Fibroblast of villous mesenchyme (primary cell): ENCODE results near the gene RBBP7. TPM values are rescaled to one million over a fixed set of nuclear protein-coding genes. Genes with fewer than 3 reads are reported as not detected.

Experiments
- DNase-seq: peaks from one replicate; pipeline ENCODE4 v3.0.0-alpha.2; 2010; ENCODE audit warnings: low read depth
- H3K4me3 ChIP-seq: 2 replicates; pipeline ENCODE4 v1.5.1; 2011; ENCODE audit warnings: low read depth, mild to moderate bottlenecking, low read length
- total RNA-seq: library from RNA; depleted of rRNA; stranded (reverse); fragments of >200 nt; gene quantifications from 2 replicates; pipeline ENCODE4 v1.2.3, GENCODE V29; 2012
- TF ChIP-seq, protein P1 (sequence below): IDR thresholded peaks from 2 replicates; pipeline ENCODE4 v1.5.1; 2012; ENCODE audit warnings: low read depth, mild to moderate bottlenecking, low read length; ENCODE audit not compliant: insufficient read depth

Gene RBBP7
- total RNA-seq, 1 donor, result 124 TPM

DNA sequence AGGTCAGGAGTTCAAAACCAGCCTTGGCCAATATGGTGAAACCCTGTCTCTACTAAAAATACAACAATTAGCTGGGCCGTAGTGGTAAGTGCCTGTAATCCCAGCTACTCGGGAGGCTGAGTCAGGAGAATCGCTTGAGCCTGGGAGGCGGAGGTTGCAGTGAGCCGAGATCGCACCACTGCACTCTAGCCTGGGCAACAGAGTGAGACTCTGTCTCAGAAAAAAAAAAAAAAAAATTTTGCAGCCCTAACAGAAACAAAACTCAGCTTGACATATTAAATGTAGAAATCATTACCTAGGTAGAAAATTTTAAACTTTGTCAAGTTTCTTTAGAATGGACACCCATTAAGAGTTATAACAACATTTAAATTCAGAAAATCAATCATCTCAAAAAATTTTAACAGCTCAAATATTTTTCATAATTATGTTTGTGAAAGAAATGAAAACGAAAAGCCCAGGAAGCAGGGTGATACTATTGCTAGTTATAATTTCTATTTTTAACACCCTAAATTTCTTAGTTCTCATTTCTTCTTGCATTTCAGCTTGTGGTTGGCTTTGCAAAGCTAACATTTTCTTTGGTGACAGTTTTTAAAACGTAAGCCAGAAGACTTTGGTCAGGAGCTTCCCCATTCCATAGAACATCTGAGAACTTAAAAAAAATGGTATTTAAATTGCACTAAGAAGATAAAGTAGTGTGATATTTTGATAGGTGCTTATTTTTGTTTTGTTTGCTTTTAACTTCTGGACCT lies 33.3 kb upstream of the RBBP7 start:
- no peak for DNase-seq
- TF ChIP-seq, protein P1, sequence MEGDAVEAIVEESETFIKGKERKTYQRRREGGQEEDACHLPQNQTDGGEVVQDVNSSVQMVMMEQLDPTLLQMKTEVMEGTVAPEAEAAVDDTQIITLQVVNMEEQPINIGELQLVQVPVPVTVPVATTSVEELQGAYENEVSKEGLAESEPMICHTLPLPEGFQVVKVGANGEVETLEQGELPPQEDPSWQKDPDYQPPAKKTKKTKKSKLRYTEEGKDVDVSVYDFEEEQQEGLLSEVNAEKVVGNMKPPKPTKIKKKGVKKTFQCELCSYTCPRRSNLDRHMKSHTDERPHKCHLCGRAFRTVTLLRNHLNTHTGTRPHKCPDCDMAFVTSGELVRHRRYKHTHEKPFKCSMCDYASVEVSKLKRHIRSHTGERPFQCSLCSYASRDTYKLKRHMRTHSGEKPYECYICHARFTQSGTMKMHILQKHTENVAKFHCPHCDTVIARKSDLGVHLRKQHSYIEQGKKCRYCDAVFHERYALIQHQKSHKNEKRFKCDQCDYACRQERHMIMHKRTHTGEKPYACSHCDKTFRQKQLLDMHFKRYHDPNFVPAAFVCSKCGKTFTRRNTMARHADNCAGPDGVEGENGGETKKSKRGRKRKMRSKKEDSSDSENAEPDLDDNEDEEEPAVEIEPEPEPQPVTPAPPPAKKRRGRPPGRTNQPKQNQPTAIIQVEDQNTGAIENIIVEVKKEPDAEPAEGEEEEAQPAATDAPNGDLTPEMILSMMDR, result no peak
- no peak overlapping the region for H3K4me3 ChIP-seq

DNA sequence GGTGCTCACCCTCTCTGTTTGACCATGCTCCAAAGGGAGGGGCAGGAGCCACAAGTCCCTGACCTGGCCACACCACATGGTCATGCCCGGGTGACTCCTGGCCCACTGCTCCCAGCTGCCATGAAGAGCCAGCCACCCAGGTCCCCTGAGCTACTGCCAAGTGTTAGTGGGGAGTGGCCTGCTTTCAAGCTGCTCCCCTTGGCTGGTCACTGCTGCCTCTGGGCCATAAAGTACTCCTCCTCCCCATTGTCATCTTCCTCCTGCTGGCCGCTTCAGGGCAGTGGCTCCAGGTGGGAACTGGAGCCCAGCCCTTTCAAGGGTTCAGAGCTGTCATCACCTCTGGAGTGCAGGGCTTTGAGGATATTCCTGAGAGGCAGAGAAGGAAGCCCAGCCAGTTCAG lies 27.3 kb upstream of the RBBP7 start:
- H3K4me3 ChIP-seq, result no peak overlapping the region
- TF ChIP-seq, protein P1, result no peak
- DNase-seq, result no peak

DNA sequence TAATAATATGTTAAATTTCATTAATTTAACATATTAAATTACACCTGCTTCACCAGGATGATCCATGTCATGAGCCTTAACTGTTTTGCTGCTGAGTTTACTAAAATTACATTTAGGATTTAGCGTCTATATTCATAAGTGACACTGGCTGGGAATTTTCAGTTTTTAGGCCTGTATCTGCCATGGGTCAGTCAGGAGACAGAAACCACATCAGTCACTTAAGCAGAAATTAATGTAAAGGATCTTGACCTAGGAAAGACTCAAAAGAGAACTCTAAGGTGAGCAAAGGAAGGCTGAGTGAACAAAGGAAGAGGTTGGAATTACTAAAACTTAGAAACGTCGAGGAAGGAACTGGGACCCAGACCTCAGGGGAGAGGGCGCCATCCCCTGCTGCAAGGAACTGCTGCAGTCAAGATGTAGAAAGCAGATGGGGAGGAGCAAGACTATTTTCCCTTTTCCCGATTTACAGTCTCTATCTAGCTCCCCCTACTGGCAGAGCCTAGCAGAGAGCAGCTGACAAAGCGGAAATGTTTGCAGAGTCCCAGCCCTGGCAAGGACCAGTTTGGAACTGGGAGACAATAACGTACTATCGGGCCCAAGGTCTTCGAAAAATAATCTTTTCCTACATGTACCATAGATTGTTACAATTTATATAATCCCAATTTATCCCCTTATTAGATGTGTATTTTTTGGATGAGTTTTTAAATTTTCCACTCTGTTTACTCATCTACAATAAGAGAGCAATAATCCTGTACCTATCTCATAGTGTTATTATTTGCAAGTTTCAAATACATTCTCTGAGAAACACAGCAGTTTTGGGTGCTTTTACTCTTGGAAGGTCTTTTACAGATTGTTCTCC lies 22.6 kb upstream of the RBBP7 start:
- TF ChIP-seq, protein P1, result peak; percentile 91
- H3K4me3 ChIP-seq, result no peak overlapping the region
- peak; percentile 85 for DNase-seq

DNA sequence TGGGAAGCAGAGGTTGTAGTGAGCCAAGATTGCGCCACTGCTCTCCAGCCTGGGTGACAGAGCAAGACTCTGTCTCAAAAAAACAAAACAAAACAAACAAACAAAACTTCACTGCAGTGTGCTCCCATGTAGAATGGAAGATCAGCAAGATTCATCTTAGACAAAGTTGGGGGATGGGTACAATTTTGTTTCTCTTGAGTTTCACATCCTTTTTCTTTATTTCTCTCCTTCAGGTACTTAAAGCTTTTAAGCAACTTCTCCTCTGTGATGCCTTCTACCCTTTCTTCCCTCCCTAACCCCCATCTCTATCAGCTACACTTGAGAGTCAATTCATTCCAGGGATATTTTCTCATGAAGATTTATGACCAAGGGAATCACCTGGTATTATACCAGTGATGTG lies 15.5 kb upstream of the RBBP7 start:
- TF ChIP-seq, protein P1, result no peak
- DNase-seq, result no peak
- no peak overlapping the region for H3K4me3 ChIP-seq

DNA sequence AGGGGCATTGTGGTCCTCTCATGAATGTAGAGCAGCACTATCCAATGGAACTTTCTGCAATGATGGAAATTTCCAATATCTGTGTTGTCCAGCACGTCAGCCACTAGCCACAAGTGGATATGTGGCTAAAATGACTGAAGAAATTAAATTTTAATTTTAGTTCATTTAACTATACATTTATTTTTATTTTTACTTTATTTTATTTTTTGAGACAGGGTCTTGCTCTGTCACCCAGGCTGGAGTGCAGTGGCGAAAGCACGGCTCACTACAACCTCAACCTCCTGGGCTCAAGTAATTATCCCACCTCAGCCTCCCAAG lies 13.3 kb upstream of the RBBP7 start:
- TF ChIP-seq, protein P1, result no peak
- DNase-seq, result no peak
- H3K4me3 ChIP-seq, result no peak overlapping the region

DNA sequence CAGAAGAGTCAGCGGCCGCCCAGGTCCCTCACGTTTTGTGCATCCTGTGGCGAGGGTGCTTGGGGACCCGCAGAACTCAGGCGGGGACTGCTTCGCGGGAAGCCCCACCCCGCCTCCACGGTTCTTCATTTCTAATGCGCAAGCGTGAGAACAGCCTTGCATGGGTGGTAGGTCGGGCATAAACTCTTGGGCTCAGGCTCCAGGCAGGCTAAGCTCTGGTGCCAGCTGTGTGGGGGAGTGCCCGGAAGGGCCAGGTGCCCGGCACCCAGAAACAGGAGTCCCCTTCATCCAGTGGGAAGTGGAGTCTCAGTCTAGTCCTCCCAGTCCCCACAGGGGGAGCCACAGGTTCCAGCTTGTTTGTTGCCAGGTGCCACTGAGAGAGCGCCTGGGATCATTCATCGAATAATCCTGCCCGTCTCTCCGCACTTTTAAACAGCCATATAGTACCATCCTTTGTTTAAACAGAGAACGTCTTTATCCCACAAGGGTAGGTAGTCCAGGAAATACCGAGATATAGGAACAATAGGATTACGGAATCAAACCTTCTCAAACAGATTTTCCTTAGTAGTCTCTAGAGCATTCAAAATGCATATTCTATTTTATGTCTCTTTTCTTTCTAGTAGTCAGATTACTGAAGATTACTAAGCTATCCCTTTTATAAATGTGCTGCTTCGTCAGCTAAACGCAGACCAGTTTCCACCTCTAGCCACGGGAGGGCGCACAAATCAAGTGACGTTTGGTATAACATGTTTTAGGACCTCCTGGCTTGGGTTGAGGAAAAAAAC lies 12.7 kb upstream of the RBBP7 start:
- peak overlapping the region; percentile 60 for H3K4me3 ChIP-seq
- TF ChIP-seq, protein P1, result peak; percentile 67
- peak; percentile 66 for DNase-seq
